ENCODE measurements around the gene CRKL. TPM values are rescaled to one million over a fixed set of nuclear protein-coding genes. Genes with fewer than 3 reads are reported as not detected.

CRKL gene
- total RNA-seq, 1 experiment from 2014 or later, result 87.7 TPM

- TF ChIP-seq ZBTB33 (IDR thresholded peaks at IDR 0.05; ENCODE audit: extremely low read depth, insufficient replicate concordance, low read length) (no peak), ZFX (IDR thresholded peaks at IDR 0.05) (peak; percentile 89; the same call in 1 of the 2 replicates), POLR2AphosphoS5 (IDR thresholded peaks at IDR 0.05; ENCODE audit: low read depth, low read length) (peak; percentile 86), RAD21 (IDR thresholded peaks at IDR 0.05; ENCODE audit: low read depth) (peak; percentile 48)
These were observed at the start of gene CRKL (continued) for GRCh38 chr22:20916916-20917810.

GRCh38 chr22:20868025-20868962, 48.9 kb upstream of the CRKL start:
- no peak for TF ChIP-seq RAD21 (IDR thresholded peaks at IDR 0.05; ENCODE audit: low read depth)
- no peak for TF ChIP-seq FOSL1 (IDR thresholded peaks at IDR 0.05; ENCODE audit: low read depth)
- TF ChIP-seq CBX3 (IDR thresholded peaks at IDR 0.05; ENCODE audit: low read depth), result no peak
- Histone ChIP-seq H3K9me2 (ENCODE audit: insufficient read depth) (no peaks in the 10 kb centered on the region), H3K36me3 (ENCODE audit: control insufficient read depth in 1 of 2, insufficient read depth in 2 of 2, low read length in 2 of 2) (0 out of 4 replicates have a peak, but pooled peaks cover 0 to 2% of the 10 kb centered on the region in 2 experiments), H3K4me1 (ENCODE audit: control insufficient read depth in 1 of 2, insufficient read depth in 2 of 2, low read length in 2 of 2) (peaks cover 5 to 11% of the 10 kb centered on the region in 2 experiments; a peak in 3 of 4 replicates), H3K9ac (ENCODE audit: low read length) (no peak overlapping the region), H3K4me3 (replicated peaks in 1 of 2; ENCODE audit: low read depth in 1 of 2, low read length in 2 of 2) (no peak overlapping the region), H3K27ac (ENCODE audit: low read depth, low read length) (no peak overlapping the region), H3K79me2 (ENCODE audit: insufficient read depth, low read length) (no peaks in the 10 kb centered on the region), H3K27me3 (ENCODE audit: insufficient read depth, low read length) (no peaks in the 10 kb centered on the region), H3K4me2 (ENCODE audit: low read length) (no peak overlapping the region), H3K9me3 (ENCODE audit: control insufficient read depth in 1 of 2, insufficient read depth in 1 of 2, low read depth in 1 of 2, low read length in 2 of 2) (no peaks in the 10 kb centered on the region), H4K20me1 (ENCODE audit: insufficient read depth) (no peaks in the 10 kb centered on the region), H2AFZ (ENCODE audit: low read depth, low read length, poor library complexity, severe bottlenecking) (no peak overlapping the region)
- ChIA-PET RAD21 (ENCODE audit: low non-redundant PET in 1 of 2, low total read pairs in 2 of 2, uncharacterized antibody in 2 of 2, unreplicated experiment in 2 of 2) (no interaction called here), CTCF (interaction anchor here (1.6 kb wide), 1 partner anchor 17 kb away, joined by 5 read pairs; no protein-coding TSS in a partner anchor), POLR2A (no interaction called here)
- DNase-seq (ENCODE audit: low read depth, low spot score), result no peak
- no TSS peak for BruUV-seq (replicated peaks)
- ATAC-seq, result no peak
- intact Hi-C loops (cut with micrococcal nuclease), result no loop called here

Measured in HCT116 (cell line).